Hepatocyte (in vitro differentiated cells): Measurements from ENCODE around the gene DIABLO. TPM values are rescaled to one million over a fixed set of nuclear protein-coding genes. Genes with fewer than 3 reads are reported as not detected.

Source experiments
- DNase-seq: peaks from one replicate; pipeline ENCODE4 v3.0.0-alpha.2; 2016; ENCODE audit warnings: low spot score
- H2AFZ ChIP-seq: fragments of 200-600 bp; sonication (generic); 2 replicates; pipeline ENCODE4 v1.6.0; 2016; ENCODE audit warnings: antibody characterized with exemption, mild to moderate bottlenecking
- H3K27ac ChIP-seq: fragments of 200-600 bp; sonication (generic); 2 replicates; pipeline ENCODE4 v1.5.1; 2016; ENCODE audit warnings: mild to moderate bottlenecking
- H3K27me3 ChIP-seq: fragments of 200-600 bp; sonication (generic); 2 replicates; pipeline ENCODE4 v1.6.1; 2016
- H3K36me3 ChIP-seq: fragments of 200-600 bp; sonication (generic); replicated peaks from 2 replicates; pipeline ENCODE4 v1.5.1; 2016; ENCODE audit warnings: low read depth; ENCODE audit not compliant: insufficient read depth
- H3K4me1 ChIP-seq: fragments of 200-600 bp; sonication (generic); 2 replicates; pipeline ENCODE4 v1.5.1; 2016; ENCODE audit warnings: mild to moderate bottlenecking, moderate library complexity; ENCODE audit not compliant: insufficient read depth
- H3K4me2 ChIP-seq: fragments of 200-600 bp; sonication (generic); 2 replicates; pipeline ENCODE4 v1.6.0; 2016
- H3K4me3 ChIP-seq: fragments of 200-600 bp; sonication (generic); 2 replicates; pipeline ENCODE4 v1.5.1; 2016; ENCODE audit warnings: mild to moderate bottlenecking
- H3K79me2 ChIP-seq: fragments of 200-600 bp; sonication (generic); 2 replicates; pipeline ENCODE4 v1.6.0; 2017; ENCODE audit warnings: mild to moderate bottlenecking
- H3K9me2 ChIP-seq: fragments of 200-600 bp; sonication (generic); replicated peaks from 2 replicates; pipeline ENCODE4 v1.6.0; 2017; ENCODE audit warnings: mild to moderate bottlenecking; ENCODE audit not compliant: insufficient read depth
- H3K9me3 ChIP-seq: fragments of 200-600 bp; sonication (generic); 2 replicates; pipeline ENCODE4 v1.5.1; 2016; ENCODE audit warnings: low read depth, mild to moderate bottlenecking
- H4K20me1 ChIP-seq: fragments of 200-600 bp; sonication (generic); 2 replicates; pipeline ENCODE4 v1.6.0; 2016; ENCODE audit warnings: mild to moderate bottlenecking; ENCODE audit not compliant: insufficient read depth, poor library complexity, severe bottlenecking
- EZH2 ChIP-seq: fragments of 200-600 bp; sonication (generic); IDR thresholded peaks from 2 replicates; pipeline ENCODE4 v1.6.1; 2016; ENCODE audit warnings: antibody characterized with exemption, mild to moderate bottlenecking, borderline replicate concordance
- EZH2phosphoT487 ChIP-seq: fragments of 200-600 bp; sonication (generic); IDR thresholded peaks from one replicate; pipeline ENCODE4 v1.6.1; 2018; ENCODE audit warnings: antibody characterized with exemption, mild to moderate bottlenecking, low read depth, moderate library complexity; ENCODE audit not compliant: unreplicated experiment, severe bottlenecking
- WGBS: methylation state at CpG from one replicate; pipeline ENCODE4 v1.1.6; 2016; ENCODE audit warnings: low lambda C conversion rate; ENCODE audit errors: missing lambda C conversion rate; 5-methylcytosine and 5-hydroxymethylcytosine counted together
- polyA plus RNA-seq: library from polyadenylated mRNA; unstranded; fragments of >200 nt; fragmentation: Nextera tagmentation; extraction: Ambion mirVana; gene quantifications from 2 replicates; pipeline ENCODE4 v1.2.1, GENCODE V29; 2016
- total RNA-seq: library from RNA; depleted of rRNA; stranded (reverse); fragments of >200 nt; gene quantifications from 2 replicates; pipeline ENCODE4 v1.2.3, GENCODE V29; 2014
- TF ChIP-seq, protein P1 (sequence below): fragments of 200-600 bp; sonication (generic); IDR thresholded peaks from 2 replicates; pipeline ENCODE4 v1.5.1; 2016; ENCODE audit warnings: antibody characterized with exemption, mild to moderate bottlenecking; ENCODE audit not compliant: poor library complexity

The DIABLO gene
- total and polyA plus RNA-seq, 2 experiments from 2014 or later, result 77.4 to 96.5 TPM

DNA sequence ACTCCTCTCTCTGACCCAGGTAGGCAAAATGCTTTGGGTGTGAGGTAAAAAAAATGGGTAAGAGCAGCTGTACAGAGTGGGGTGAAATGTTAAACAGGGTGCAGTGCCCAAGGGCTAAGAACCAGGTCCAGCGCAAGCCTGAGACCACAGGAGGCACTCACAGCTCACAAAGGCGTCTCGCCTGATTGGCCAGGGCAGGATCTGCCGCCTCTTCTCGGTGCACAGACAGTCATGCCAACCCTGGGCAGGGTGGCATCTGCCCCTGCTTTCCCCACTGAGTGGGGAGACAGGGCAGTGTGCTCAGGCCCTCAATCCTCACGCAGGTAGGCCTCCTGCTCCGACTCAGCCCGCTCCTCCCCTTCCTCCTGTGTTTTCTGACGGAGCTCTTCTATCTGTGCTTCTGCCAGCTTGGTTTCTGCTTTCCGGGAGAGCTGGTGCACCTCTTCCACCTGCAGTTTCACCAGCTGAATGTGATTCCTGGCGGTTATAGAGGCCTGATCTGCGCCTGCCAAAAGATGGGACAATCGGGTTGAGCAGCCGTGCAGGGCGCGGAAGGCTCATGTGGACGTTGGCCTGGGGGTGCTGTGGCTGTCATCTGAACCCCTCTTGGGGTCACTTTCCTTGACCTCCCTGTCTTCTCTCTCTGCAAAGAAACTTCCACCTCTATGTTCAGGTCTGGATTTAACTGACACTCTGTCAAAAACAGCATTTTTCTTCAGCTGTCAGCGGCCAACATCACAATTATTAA lies 17.6 kb downstream of the DIABLO start:
- no peaks in the 10 kb centered on the region for H4K20me1 ChIP-seq
- peaks cover 2% of the 10 kb centered on the region for H3K4me1 ChIP-seq
- no peaks in the 10 kb centered on the region for H3K9me2 ChIP-seq
- H2AFZ ChIP-seq, result no peak overlapping the region
- no peaks in the 10 kb centered on the region for H3K9me3 ChIP-seq
- TF ChIP-seq EZH2 (no peak), EZH2phosphoT487 (no peak)
- TF ChIP-seq, protein P1, sequence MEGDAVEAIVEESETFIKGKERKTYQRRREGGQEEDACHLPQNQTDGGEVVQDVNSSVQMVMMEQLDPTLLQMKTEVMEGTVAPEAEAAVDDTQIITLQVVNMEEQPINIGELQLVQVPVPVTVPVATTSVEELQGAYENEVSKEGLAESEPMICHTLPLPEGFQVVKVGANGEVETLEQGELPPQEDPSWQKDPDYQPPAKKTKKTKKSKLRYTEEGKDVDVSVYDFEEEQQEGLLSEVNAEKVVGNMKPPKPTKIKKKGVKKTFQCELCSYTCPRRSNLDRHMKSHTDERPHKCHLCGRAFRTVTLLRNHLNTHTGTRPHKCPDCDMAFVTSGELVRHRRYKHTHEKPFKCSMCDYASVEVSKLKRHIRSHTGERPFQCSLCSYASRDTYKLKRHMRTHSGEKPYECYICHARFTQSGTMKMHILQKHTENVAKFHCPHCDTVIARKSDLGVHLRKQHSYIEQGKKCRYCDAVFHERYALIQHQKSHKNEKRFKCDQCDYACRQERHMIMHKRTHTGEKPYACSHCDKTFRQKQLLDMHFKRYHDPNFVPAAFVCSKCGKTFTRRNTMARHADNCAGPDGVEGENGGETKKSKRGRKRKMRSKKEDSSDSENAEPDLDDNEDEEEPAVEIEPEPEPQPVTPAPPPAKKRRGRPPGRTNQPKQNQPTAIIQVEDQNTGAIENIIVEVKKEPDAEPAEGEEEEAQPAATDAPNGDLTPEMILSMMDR, result no peak
- H3K79me2 ChIP-seq, result no peaks in the 10 kb centered on the region
- no peaks in the 10 kb centered on the region for H3K36me3 ChIP-seq
- H3K27me3 ChIP-seq, result peaks cover 25% of the 10 kb centered on the region
- 97% methylated on average over 18 of the region's 18 CpGs for WGBS
- no peak for DNase-seq
- no peak overlapping the region for H3K4me3 ChIP-seq
- H3K4me2 ChIP-seq, result no peak overlapping the region
- H3K27ac ChIP-seq, result no peak overlapping the region

DNA sequence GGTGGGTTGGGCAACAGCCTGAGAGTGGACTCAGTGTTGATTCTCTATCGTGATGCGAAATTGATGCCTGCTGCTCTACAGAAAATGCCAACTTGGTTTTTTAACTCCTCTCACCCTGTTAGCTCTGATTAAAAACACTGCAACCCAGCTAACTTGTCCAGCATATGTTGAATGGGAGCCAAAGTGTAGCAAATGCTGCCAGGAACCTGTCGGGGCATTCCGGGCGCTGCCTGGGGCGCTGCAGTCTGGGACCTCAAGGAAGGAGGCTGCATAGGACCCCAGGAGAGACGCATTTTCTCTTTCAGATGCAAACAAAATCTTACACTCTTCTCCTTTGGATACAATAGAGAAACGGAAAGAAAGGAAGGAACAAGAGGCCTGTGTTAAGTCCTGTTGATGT lies 18.5 kb downstream of the DIABLO start:
- no peak overlapping the region for H3K4me2 ChIP-seq
- no peaks in the 10 kb centered on the region for H3K36me3 ChIP-seq
- H3K9me2 ChIP-seq, result no peaks in the 10 kb centered on the region
- no peaks in the 10 kb centered on the region for H3K9me3 ChIP-seq
- DNase-seq, result no peak
- no peak overlapping the region for H3K4me3 ChIP-seq
- 95% methylated on average over 8 of the region's 8 CpGs for WGBS
- H3K27me3 ChIP-seq, result peaks cover 34% of the 10 kb centered on the region
- peaks cover 7% of the 10 kb centered on the region for H3K4me1 ChIP-seq
- H4K20me1 ChIP-seq, result no peaks in the 10 kb centered on the region
- no peak overlapping the region for H2AFZ ChIP-seq
- H3K27ac ChIP-seq, result no peak overlapping the region
- no peaks in the 10 kb centered on the region for H3K79me2 ChIP-seq
- TF ChIP-seq EZH2phosphoT487 (no peak), EZH2 (no peak)
- TF ChIP-seq, protein P1, result no peak

DNA sequence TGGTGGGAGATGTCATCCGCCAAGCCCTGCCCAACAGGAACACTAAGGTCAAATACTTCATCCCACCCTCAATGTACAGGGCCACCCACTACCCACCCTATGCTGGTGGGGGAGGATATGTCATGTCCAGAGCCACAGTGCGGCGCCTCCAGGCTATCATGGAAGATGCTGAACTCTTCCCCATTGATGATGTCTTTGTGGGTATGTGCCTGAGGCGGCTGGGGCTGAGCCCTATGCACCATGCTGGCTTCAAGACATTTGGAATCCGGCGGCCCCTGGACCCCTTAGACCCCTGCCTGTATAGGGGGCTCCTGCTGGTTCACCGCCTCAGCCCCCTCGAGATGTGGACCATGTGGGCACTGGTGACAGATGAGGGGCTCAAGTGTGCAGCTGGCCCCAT lies 18.9 kb downstream of the DIABLO start:
- TF ChIP-seq EZH2phosphoT487, result no peak
- no peak for TF ChIP-seq EZH2
- TF ChIP-seq, protein P1, result no peak
- Histone ChIP-seq H3K27me3 (peaks cover 34% of the 10 kb centered on the region), H3K9me3 (no peaks in the 10 kb centered on the region), H3K9me2 (no peaks in the 10 kb centered on the region), H4K20me1 (no peaks in the 10 kb centered on the region), H3K27ac (no peak overlapping the region), H3K36me3 (no peaks in the 10 kb centered on the region), H3K4me3 (no peak overlapping the region), H3K79me2 (no peaks in the 10 kb centered on the region), H2AFZ (no peak overlapping the region), H3K4me1 (peaks cover 7% of the 10 kb centered on the region), H3K4me2 (no peak overlapping the region)
- no peak for DNase-seq
- WGBS, result 84% methylated on average over 8 of the region's 8 CpGs
